Measurements from ENCODE around the gene SSBP3.
"Not testable (repeated sequence)": the region's sequence is repeated elsewhere in the genome, so short reads cannot be mapped to it uniquely, and the experiment has no call there.

The SSBP3 gene

GRCh38 chr1:54406339-54407153, at the start of gene SSBP3:
SSBP3 (minus strand) TSS chr1:54406394.
- Mint-ChIP-seq H3K4me1 (ENCODE audit: low read depth) (peaks cover 57% of the 10 kb centered on the region), H3K27me3 (no peaks in the 10 kb centered on the region), H3K27ac (peak within 1 kb of the TSS; percentile 93), H3K4me3 (peak within 1 kb of the TSS; percentile 90), H3K9me3 (ENCODE audit: low read depth) (no peaks in the 10 kb centered on the region), H3K36me3 (peaks cover 7% of the 10 kb centered on the region)

DNA sequence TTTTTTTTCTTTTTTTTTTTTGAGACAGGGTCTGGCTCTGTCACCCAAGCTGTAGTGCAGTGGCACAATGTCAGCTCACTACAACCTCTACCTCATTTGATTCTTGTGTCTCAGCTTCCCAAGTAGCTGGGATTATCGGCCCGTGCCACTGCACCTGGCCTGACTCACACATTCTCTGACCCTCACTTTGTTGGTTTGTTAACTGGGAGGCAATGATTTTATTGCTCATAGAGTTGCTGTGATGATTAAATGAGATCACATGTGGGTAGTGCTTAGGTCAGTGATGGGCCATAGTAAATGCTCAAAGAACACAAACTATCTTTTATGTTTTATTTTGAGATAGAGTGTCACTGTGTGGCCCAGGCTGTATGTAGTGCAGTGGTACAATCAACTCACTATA, 47.3 kb upstream of the SSBP3 start:
- no peaks in the 10 kb centered on the region for H3K27me3 Mint-ChIP-seq
- no peaks in the 10 kb centered on the region for H3K9me3 Mint-ChIP-seq (ENCODE audit: low read depth)
- no peak overlapping the region for H3K4me3 Mint-ChIP-seq
- H3K4me1 Mint-ChIP-seq (ENCODE audit: low read depth) = peaks cover 3% of the 10 kb centered on the region
- H3K36me3 Mint-ChIP-seq = peaks cover 5% of the 10 kb centered on the region
- no peak overlapping the region for H3K27ac Mint-ChIP-seq

- Mint-ChIP-seq H3K4me1 (ENCODE audit: low read depth) (peaks cover under 1% of the 10 kb centered on the region), H3K27me3 (no peaks in the 10 kb centered on the region), H3K4me3 (no peak overlapping the region), H3K27ac (no peak overlapping the region), H3K36me3 (peaks cover 5% of the 10 kb centered on the region), H3K9me3 (ENCODE audit: low read depth) (no peaks in the 10 kb centered on the region)
Observed at GRCh38 chr1:54453022-54453421, 46.8 kb upstream of the SSBP3 start.

GRCh38 chr1:54449431-54449830, 43.2 kb upstream of the SSBP3 start:
- not testable (repeated sequence) for H3K4me3 Mint-ChIP-seq; H3K27ac Mint-ChIP-seq; H3K27me3 Mint-ChIP-seq; H3K36me3 Mint-ChIP-seq; H3K4me1 Mint-ChIP-seq (ENCODE audit: low read depth); H3K9me3 Mint-ChIP-seq (ENCODE audit: low read depth)

- not testable (repeated sequence) for H3K4me1 Mint-ChIP-seq (ENCODE audit: low read depth); H3K36me3 Mint-ChIP-seq; H3K27me3 Mint-ChIP-seq; H3K27ac Mint-ChIP-seq; H3K9me3 Mint-ChIP-seq (ENCODE audit: low read depth); H3K4me3 Mint-ChIP-seq
Observed at GRCh38 chr1:54448801-54449200, 42.6 kb upstream of the SSBP3 start.

GRCh38 chr1:54447081-54447480, 40.9 kb upstream of the SSBP3 start:
- H3K27ac Mint-ChIP-seq; H3K4me1 Mint-ChIP-seq (ENCODE audit: low read depth); H3K27me3 Mint-ChIP-seq; H3K36me3 Mint-ChIP-seq; H3K4me3 Mint-ChIP-seq; H3K9me3 Mint-ChIP-seq (ENCODE audit: low read depth): not testable (repeated sequence)

- H3K27me3 Mint-ChIP-seq = no peaks in the 10 kb centered on the region
- H3K4me1 Mint-ChIP-seq (ENCODE audit: low read depth) = peaks cover 2% of the 10 kb centered on the region
- H3K9me3 Mint-ChIP-seq (ENCODE audit: low read depth) = no peaks in the 10 kb centered on the region
- H3K27ac Mint-ChIP-seq = no peak overlapping the region
- no peaks in the 10 kb centered on the region for H3K36me3 Mint-ChIP-seq
- H3K4me3 Mint-ChIP-seq = no peak overlapping the region
Observed at GRCh38 chr1:54442185-54442584, 36.0 kb upstream of the SSBP3 start.

GRCh38 chr1:54439550-54440223, 33.5 kb upstream of the SSBP3 start:
- H3K27ac Mint-ChIP-seq = no peak overlapping the region
- no peak overlapping the region for H3K4me3 Mint-ChIP-seq
- no peaks in the 10 kb centered on the region for H3K9me3 Mint-ChIP-seq (ENCODE audit: low read depth)
- no peaks in the 10 kb centered on the region for H3K27me3 Mint-ChIP-seq
- peaks cover 2% of the 10 kb centered on the region for H3K4me1 Mint-ChIP-seq (ENCODE audit: low read depth)
- H3K36me3 Mint-ChIP-seq = no peaks in the 10 kb centered on the region

GRCh38 chr1:54437783-54438182, 31.6 kb upstream of the SSBP3 start:
- Mint-ChIP-seq H3K36me3 (no peaks in the 10 kb centered on the region), H3K4me3 (no peak overlapping the region), H3K27me3 (no peaks in the 10 kb centered on the region), H3K9me3 (ENCODE audit: low read depth) (no peaks in the 10 kb centered on the region), H3K4me1 (ENCODE audit: low read depth) (no peaks in the 10 kb centered on the region), H3K27ac (no peak overlapping the region)

DNA sequence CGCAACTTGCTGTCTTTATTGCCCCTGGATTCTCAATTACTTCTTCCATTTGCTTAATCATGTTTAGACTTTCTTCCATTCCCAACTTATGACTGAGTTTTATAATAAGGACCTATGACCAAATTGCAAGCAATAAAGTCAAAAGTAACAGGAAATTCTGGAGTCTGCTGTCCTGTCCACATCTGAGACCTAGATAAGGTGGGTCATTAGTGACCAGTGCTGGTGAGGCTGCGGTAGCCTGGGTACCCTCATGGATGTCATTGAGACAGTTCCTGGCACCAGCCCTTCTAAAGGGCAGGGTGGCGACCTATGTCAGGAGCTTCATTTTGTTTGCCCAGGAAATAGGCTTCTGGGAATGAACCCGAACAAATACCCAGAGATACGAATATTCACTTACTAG, 30.6 kb upstream of the SSBP3 start:
- no peaks in the 10 kb centered on the region for H3K27me3 Mint-ChIP-seq
- H3K27ac Mint-ChIP-seq = no peak overlapping the region
- no peak overlapping the region for H3K4me3 Mint-ChIP-seq
- no peaks in the 10 kb centered on the region for H3K9me3 Mint-ChIP-seq (ENCODE audit: low read depth)
- H3K4me1 Mint-ChIP-seq (ENCODE audit: low read depth) = no peaks in the 10 kb centered on the region
- H3K36me3 Mint-ChIP-seq = no peaks in the 10 kb centered on the region

DNA sequence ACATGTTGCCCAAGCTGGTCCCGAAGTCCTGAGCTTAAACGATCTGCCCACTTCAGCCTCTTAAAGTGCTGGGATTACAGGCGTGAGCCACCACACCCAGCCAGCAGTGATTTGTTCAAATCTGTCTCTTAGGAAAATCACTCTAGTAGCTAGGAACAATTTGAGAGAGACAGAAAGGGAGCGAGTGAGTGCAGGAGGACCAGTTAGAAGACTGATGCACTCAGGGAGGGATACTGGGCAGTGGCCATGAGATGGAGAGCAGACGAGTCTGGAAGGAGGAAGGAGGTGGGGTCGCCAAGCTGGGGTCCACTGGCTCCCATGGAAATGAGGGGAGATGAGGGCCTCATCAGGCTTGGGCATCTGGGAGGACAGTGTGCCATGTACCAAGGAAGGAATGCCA, 23.6 kb upstream of the SSBP3 start:
- Mint-ChIP-seq H3K4me3 (no peak overlapping the region), H3K27me3 (no peaks in the 10 kb centered on the region), H3K9me3 (ENCODE audit: low read depth) (no peaks in the 10 kb centered on the region), H3K4me1 (ENCODE audit: low read depth) (no peaks in the 10 kb centered on the region), H3K36me3 (no peaks in the 10 kb centered on the region), H3K27ac (no peak overlapping the region)

DNA sequence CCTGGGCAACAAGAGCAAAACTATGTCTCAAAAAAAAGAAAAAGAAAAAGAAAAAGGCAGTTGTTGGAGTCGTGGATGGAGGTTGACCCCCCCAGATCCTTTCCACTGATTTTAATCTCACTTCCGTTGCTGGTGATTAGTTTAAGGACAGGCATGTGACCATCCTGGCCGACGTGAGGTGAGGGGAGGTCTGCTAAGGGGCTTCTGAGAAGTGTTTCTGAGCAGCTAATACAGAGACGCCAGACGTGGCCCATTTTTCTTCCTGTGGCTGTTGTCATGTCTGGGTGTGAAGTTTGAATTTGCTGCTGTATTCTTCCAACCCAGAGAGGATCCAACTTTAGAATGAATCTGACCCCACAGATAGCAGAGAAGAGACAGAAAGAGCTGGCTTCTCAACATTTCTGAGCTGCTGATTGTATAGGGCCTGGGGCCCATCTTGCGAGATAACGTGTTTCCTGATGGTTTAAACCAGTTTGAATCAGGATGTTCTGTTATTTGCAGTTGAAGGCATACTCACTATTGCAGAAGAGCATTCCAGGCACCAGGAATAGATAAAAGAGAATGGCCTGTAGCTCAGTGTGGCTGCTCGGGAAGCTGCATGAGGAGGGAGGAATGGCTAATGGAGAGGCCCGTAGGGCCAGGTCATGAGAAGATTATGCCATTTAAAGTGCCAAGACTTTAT, 22.8 kb upstream of the SSBP3 start:
- Mint-ChIP-seq H3K9me3 (ENCODE audit: low read depth) (no peaks in the 10 kb centered on the region), H3K4me3 (no peak overlapping the region), H3K4me1 (ENCODE audit: low read depth) (no peaks in the 10 kb centered on the region), H3K27me3 (no peaks in the 10 kb centered on the region), H3K36me3 (no peaks in the 10 kb centered on the region), H3K27ac (no peak overlapping the region)

DNA sequence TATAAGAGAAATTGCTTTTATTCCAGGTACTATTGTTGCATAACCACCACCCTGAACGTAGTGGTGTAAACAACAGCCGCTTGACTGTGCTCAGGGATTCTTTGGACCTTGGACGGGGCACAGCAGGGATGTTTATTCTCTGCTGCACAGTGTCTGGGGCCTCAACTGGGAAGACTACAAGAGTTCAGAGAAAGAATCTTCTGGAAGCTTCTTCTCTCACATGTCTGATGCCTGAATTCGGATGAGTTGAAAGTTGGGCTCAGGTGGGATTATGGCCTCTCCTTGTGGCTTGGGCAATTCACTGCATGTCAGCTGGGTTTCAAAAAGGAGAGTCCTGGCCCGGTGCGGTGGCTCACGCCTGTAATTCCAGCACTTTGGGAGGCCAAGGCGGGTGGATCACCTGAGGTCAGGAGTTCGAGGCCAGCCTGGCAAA, 19.0 kb upstream of the SSBP3 start:
- Mint-ChIP-seq H3K9me3 (ENCODE audit: low read depth) (no peaks in the 10 kb centered on the region), H3K27me3 (no peaks in the 10 kb centered on the region), H3K36me3 (no peaks in the 10 kb centered on the region), H3K27ac (no peak overlapping the region), H3K4me1 (ENCODE audit: low read depth) (no peaks in the 10 kb centered on the region), H3K4me3 (no peak overlapping the region)

DNA sequence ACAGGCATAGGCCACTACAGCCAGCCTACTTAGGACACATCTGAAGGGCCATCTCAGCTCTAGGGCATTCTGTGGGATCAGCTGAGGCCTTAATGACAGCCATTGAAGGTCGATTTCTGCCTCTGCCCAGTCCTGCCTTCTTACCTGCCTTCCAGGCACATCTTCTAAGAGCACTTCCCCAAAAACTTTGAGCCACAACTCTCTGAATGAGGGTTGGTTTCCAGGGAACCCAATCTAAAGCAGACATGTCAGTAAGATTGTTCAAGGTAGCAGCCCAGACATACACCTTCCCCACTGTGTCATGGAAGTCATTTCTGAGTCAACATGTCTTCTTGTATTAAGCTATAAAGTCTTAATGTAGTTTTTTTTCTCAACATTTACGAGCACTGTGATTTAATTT, 18.2 kb upstream of the SSBP3 start:
- H3K36me3 Mint-ChIP-seq = no peaks in the 10 kb centered on the region
- no peak overlapping the region for H3K4me3 Mint-ChIP-seq
- no peaks in the 10 kb centered on the region for H3K4me1 Mint-ChIP-seq (ENCODE audit: low read depth)
- no peaks in the 10 kb centered on the region for H3K9me3 Mint-ChIP-seq (ENCODE audit: low read depth)
- H3K27ac Mint-ChIP-seq = no peak overlapping the region
- no peaks in the 10 kb centered on the region for H3K27me3 Mint-ChIP-seq

GRCh38 chr1:54421101-54421504, 14.9 kb upstream of the SSBP3 start:
- no peaks in the 10 kb centered on the region for H3K36me3 Mint-ChIP-seq
- no peak overlapping the region for H3K4me3 Mint-ChIP-seq
- H3K4me1 Mint-ChIP-seq (ENCODE audit: low read depth) = no peaks in the 10 kb centered on the region
- no peaks in the 10 kb centered on the region for H3K27me3 Mint-ChIP-seq
- no peak overlapping the region for H3K27ac Mint-ChIP-seq
- H3K9me3 Mint-ChIP-seq (ENCODE audit: low read depth) = no peaks in the 10 kb centered on the region

All from activated naive CD8-positive, alpha-beta T cell (primary cell).